HG03108 (cell line): Measurements from ENCODE around the gene PSD4.

ENCODE experiments used
- ATAC-seq: cut with Tn5 transposase; IDR thresholded peaks from one replicate; pipeline ENCODE4 v1.9.1; 2021; ENCODE audit warnings: moderate library complexity; ENCODE audit not compliant: unreplicated experiment

PSD4 gene

GRCh38 chr2:113235347-113236226, 61.8 kb downstream of the PSD4 start:
- ATAC-seq, result peak; percentile 88

- ATAC-seq, result no peak
Measured at GRCh38 chr2:113236367-113237159, 62.8 kb downstream of the PSD4 start.

- no peak for ATAC-seq
Measured at GRCh38 chr2:113237604-113238160, 63.9 kb downstream of the PSD4 start.

- ATAC-seq, result no peak
Measured at GRCh38 chr2:113238871-113239839, 65.4 kb downstream of the PSD4 start.

- no peak for ATAC-seq
Measured at GRCh38 chr2:113240150-113240914, 66.6 kb downstream of the PSD4 start.

- no peak for ATAC-seq
Measured at GRCh38 chr2:113240915-113241911, 67.4 kb downstream of the PSD4 start.

- ATAC-seq, result no peak
Measured at GRCh38 chr2:113242327-113242726, 68.6 kb downstream of the PSD4 start.

GRCh38 chr2:113245276-113245711, 71.5 kb downstream of the PSD4 start:
- no peak for ATAC-seq

GRCh38 chr2:113246606-113247005, 72.8 kb downstream of the PSD4 start:
- no peak for ATAC-seq

- ATAC-seq, result no peak
Measured at GRCh38 chr2:113248997-113249770, 75.4 kb downstream of the PSD4 start.

GRCh38 chr2:113251118-113251517, 77.3 kb downstream of the PSD4 start:
- peak; percentile 42 for ATAC-seq

- ATAC-seq, result no peak
Measured at GRCh38 chr2:113252047-113252590, 78.3 kb downstream of the PSD4 start.

GRCh38 chr2:113253453-113253852, 79.7 kb downstream of the PSD4 start:
- ATAC-seq, result no peak

- no peak for ATAC-seq
Measured at GRCh38 chr2:113255140-113256070, 81.6 kb downstream of the PSD4 start.

GRCh38 chr2:113257516-113258264, 83.9 kb downstream of the PSD4 start:
- ATAC-seq, result no peak
